Keratinocyte (primary cell): ENCODE data around the gene ALG14. TPM values are rescaled to one million over a fixed set of nuclear protein-coding genes. Genes with fewer than 3 reads are reported as not detected.
A peak's percentile ranks its signal among the peaks of the same experiment; 100 is the strongest.

Experiments
- DNase-seq: peaks from one replicate; pipeline ENCODE4 v3.0.0-alpha.2; 2011; ENCODE audit warnings: low read depth, missing footprints, low spot score
- FAIRE-seq: peaks from 2 replicates; lab custom pipeline; 2011; peaks lifted over from hg19 to GRCh38; lab: Jason Lieb, UNC
- H2AFZ ChIP-seq: 2 replicates; pipeline ENCODE4 v1.6.0; 2012; ENCODE audit warnings: low read length, control low read depth, inconsistent platforms; ENCODE audit not compliant: control insufficient read depth
- H3K27ac ChIP-seq: 2 replicates; pipeline ENCODE4 v1.5.1; 2011; ENCODE audit warnings: low read length; ENCODE audit not compliant: control insufficient read depth, insufficient read depth
- H3K27me3 ChIP-seq: 3 replicates; pipeline ENCODE4 v1.6.0; 2011; ENCODE audit warnings: low read length; ENCODE audit not compliant: control insufficient read depth, insufficient read depth; ENCODE audit errors: extremely low read depth
- H3K36me3 ChIP-seq, 2 experiments: 2 replicates in 1 of 2; 3 replicates in 1 of 2; pipeline ENCODE4 v1.5.1; 2011; ENCODE audit warnings: low read length in 2 of 2, mild to moderate bottlenecking in 1 of 2; ENCODE audit not compliant: control insufficient read depth in 2 of 2, insufficient read depth in 2 of 2; ENCODE audit errors: extremely low read depth in 1 of 2
- H3K4me1 ChIP-seq: 3 replicates; pipeline ENCODE4 v1.5.1; 2011; ENCODE audit warnings: low read length; ENCODE audit not compliant: control insufficient read depth, insufficient read depth; ENCODE audit errors: extremely low read depth
- H3K4me2 ChIP-seq: 3 replicates; pipeline ENCODE4 v1.6.0; 2011; ENCODE audit warnings: low read depth, low read length; ENCODE audit not compliant: control insufficient read depth, insufficient read depth; ENCODE audit errors: extremely low read depth
- H3K4me3 ChIP-seq, 3 experiments: fragments of 200-600 bp in 1 of 3; sonication (generic) in 1 of 3; 2 replicates in 2 of 3; 3 replicates in 1 of 3; pipeline ENCODE4 v1.5.1; 2011 to 2016; ENCODE audit warnings: low read length in 3 of 3, mild to moderate bottlenecking in 3 of 3, control low read depth in 2 of 3, inconsistent platforms in 1 of 3, low read depth in 1 of 3, mixed read lengths in 1 of 3, mixed run types in 1 of 3, moderate library complexity in 1 of 3; ENCODE audit not compliant: control insufficient read depth in 2 of 3, insufficient read depth in 2 of 3; ENCODE audit errors: extremely low read depth in 1 of 3
- H3K79me2 ChIP-seq: 2 replicates; pipeline ENCODE4 v1.6.0; 2012; ENCODE audit warnings: low read length; ENCODE audit not compliant: control insufficient read depth, insufficient read depth
- H3K9ac ChIP-seq: 3 replicates; pipeline ENCODE4 v1.6.0; 2011; ENCODE audit warnings: low read length; ENCODE audit not compliant: control insufficient read depth, insufficient read depth; ENCODE audit errors: extremely low read depth
- H3K9me1 ChIP-seq: 3 replicates; pipeline ENCODE4 v1.6.0; 2011; ENCODE audit warnings: low read length; ENCODE audit not compliant: control insufficient read depth, insufficient read depth; ENCODE audit errors: extremely low read depth
- H3K9me3 ChIP-seq: 2 replicates; pipeline ENCODE4 v1.5.1; 2012; ENCODE audit warnings: low read depth, low read length; ENCODE audit not compliant: control insufficient read depth
- H4K20me1 ChIP-seq: 3 replicates; pipeline ENCODE4 v1.6.0; 2011; ENCODE audit warnings: low read length; ENCODE audit not compliant: control insufficient read depth, insufficient read depth; ENCODE audit errors: extremely low read depth
- EZH2 ChIP-seq: IDR thresholded peaks from one replicate; pipeline ENCODE4 v1.6.1; 2012; ENCODE audit warnings: inconsistent platforms, mild to moderate bottlenecking, low read length, moderate library complexity
- dilution Hi-C: fragments of 300-500 bp; cut with MboI; formaldehyde crosslinking; loops from one replicate; pipeline ENCODE4 v1.7.0; 2020; ENCODE audit warnings: low sequenced_read_pairs; ENCODE audit not compliant: extremely low pct_ligation_motif_present
- polyA plus RNA-seq, 5 experiments: library from polyadenylated mRNA; depleted of rRNA in 3 of 5; stranded (reverse) in 3 of 5; stranded (forward) in 1 of 5; unstranded in 1 of 5; fragments of >200 nt; gene quantifications; 1 replicate in 1 of 5; 2 replicates in 3 of 5; 3 replicates in 1 of 5; pipeline versions ENCODE4 v1.2.1 to v1.2.3, GENCODE V29; 2011 to 2012; ENCODE audit warnings: missing spikeins in 2 of 5, low read depth in 1 of 5, low replicate concordance in 1 of 5
- TF ChIP-seq, protein P1 (sequence below), 3 experiments: IDR thresholded peaks in 1 of 3; conservative IDR thresholded peaks in 1 of 3; optimal IDR thresholded peaks in 1 of 3; 2 replicates in 2 of 3; 3 replicates in 1 of 3; pipeline versions ENCODE3 to v1.5.1; 2011; ENCODE audit warnings: low read length in 3 of 3, mild to moderate bottlenecking in 3 of 3, moderate library complexity in 2 of 3, control low read depth in 1 of 3, inconsistent platforms in 1 of 3; ENCODE audit not compliant: insufficient read depth in 2 of 3; ENCODE audit errors: extremely low read depth in 1 of 3

ALG14 gene
- polyA plus RNA-seq, 1 donor (not counting 4 experiments of a cell fraction or from before 2014, with no cell fraction given) = 4.6 TPM

DNA sequence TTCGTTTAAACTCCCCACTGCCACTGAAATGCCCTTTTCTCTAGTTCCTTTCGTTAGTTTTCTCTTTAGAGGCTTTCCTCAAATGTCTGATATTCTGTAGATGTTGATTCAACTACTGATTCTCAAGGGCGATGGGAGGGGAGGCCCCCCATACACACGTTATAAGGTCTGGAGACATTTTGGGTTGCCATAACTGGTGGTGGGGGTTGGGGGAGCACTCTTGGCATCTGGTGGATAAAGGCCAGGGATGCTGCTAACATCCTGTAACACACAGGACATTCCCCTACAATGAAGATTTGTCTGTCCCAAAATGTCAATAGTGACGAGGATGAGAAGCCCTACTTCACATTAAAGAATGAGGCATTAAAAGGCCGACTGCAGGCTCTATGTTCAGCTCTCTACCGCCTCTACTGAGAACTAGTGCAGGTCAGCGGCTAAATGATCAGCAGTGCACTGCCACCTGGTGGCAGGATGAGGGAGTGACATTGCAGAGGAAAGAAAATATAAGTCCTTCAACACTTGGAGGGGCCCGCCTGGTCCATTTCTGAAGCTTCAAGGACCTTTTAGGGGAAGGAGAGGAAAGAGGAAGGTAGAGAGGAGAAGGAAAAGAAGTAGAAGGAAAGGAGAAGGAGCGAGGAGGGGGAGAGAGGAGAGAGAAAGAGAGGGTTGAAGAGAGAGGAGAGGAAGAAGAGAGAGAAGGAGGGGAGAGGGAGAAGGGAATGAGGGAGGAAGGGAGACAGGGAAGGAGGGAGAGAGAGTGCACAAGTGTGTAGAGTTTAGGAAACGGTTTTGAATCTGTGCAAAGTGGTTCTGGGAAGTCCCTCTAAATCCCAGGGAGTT is 29.4 kb downstream of the ALG14 start:
- Histone ChIP-seq H3K4me2 (no peak overlapping the region), H3K9me3 (no peaks in the 10 kb centered on the region), H3K36me3 (no peaks in the 10 kb centered on the region), H3K9me1 (no peaks in the 10 kb centered on the region), H3K4me3 (no peak overlapping the region), H3K27ac (no peak overlapping the region), H3K9ac (no peak overlapping the region), H3K27me3 (no peaks in the 10 kb centered on the region), H3K79me2 (no peaks in the 10 kb centered on the region), H3K4me1 (peaks cover 28% of the 10 kb centered on the region), H2AFZ (peak overlapping the region; percentile 45), H4K20me1 (no peaks in the 10 kb centered on the region)
- dilution Hi-C loops = no loop called here
- no peak for TF ChIP-seq EZH2
- TF ChIP-seq, protein P1, sequence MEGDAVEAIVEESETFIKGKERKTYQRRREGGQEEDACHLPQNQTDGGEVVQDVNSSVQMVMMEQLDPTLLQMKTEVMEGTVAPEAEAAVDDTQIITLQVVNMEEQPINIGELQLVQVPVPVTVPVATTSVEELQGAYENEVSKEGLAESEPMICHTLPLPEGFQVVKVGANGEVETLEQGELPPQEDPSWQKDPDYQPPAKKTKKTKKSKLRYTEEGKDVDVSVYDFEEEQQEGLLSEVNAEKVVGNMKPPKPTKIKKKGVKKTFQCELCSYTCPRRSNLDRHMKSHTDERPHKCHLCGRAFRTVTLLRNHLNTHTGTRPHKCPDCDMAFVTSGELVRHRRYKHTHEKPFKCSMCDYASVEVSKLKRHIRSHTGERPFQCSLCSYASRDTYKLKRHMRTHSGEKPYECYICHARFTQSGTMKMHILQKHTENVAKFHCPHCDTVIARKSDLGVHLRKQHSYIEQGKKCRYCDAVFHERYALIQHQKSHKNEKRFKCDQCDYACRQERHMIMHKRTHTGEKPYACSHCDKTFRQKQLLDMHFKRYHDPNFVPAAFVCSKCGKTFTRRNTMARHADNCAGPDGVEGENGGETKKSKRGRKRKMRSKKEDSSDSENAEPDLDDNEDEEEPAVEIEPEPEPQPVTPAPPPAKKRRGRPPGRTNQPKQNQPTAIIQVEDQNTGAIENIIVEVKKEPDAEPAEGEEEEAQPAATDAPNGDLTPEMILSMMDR (optimal IDR thresholded peaks at IDR 0.05 in 1 of 3, IDR thresholded peaks at IDR 0.05 in 1 of 3, conservative IDR thresholded peaks at IDR 0.05 in 1 of 3; ENCODE audit: extremely low read depth in 1 of 3, insufficient read depth in 2 of 3, low read length in 3 of 3) = peak; percentile 96 to 99 (median 96)
- FAIRE-seq (peak; percentile 81), DNase-seq (no peak)

- Histone ChIP-seq H3K4me1 (peaks cover 28% of the 10 kb centered on the region), H3K9ac (no peak overlapping the region), H3K4me3 (no peak overlapping the region), H3K27me3 (no peaks in the 10 kb centered on the region), H4K20me1 (no peaks in the 10 kb centered on the region), H3K79me2 (no peaks in the 10 kb centered on the region), H3K36me3 (no peaks in the 10 kb centered on the region), H3K9me1 (no peaks in the 10 kb centered on the region), H3K4me2 (no peak overlapping the region), H3K9me3 (no peaks in the 10 kb centered on the region), H2AFZ (no peak overlapping the region), H3K27ac (no peak overlapping the region)
- no peak for DNase-seq
- FAIRE-seq = peak; percentile 36
- dilution Hi-C loops = no loop called here
- TF ChIP-seq, protein P1 (optimal IDR thresholded peaks at IDR 0.05 in 1 of 3, IDR thresholded peaks at IDR 0.05 in 1 of 3, conservative IDR thresholded peaks at IDR 0.05 in 1 of 3; ENCODE audit: extremely low read depth in 1 of 3, insufficient read depth in 2 of 3, low read length in 3 of 3) = no peak
- TF ChIP-seq EZH2 = no peak
These were observed 30.5 kb downstream of the ALG14 start for GRCh38 chr1:95042286-95042685.
